Body of pancreas (tissue), 4 donors: ENCODE measurements around the gene FAM131C. TPM values are rescaled to one million over a fixed set of nuclear protein-coding genes. Genes with fewer than 3 reads are reported as not detected.

Experiments used
- ATAC-seq: fragments of 150-250 bp; one replicate; pipeline ENCODE4 v1.9.1; 2016
- DNase-seq, 4 donors: peaks; one replicate each; pipeline ENCODE4 v3.0.0-alpha.2; 2019
- H3K27ac ChIP-seq, 4 donors: fragments of 200-600 bp; sonication (generic); 1 replicate in 3 of 4; 2 replicates in 1 of 4; pipeline versions ENCODE4 v1.5.1 to v1.6.1; 2016 to 2019; ENCODE audit warnings: mild to moderate bottlenecking in 1 of 4, mixed read lengths in 1 of 4, moderate library complexity in 1 of 4
- H3K27me3 ChIP-seq, 2 donors: fragments of 200-600 bp; sonication (generic); one replicate each; pipeline ENCODE4 v1.6.0; 2016; ENCODE audit warnings: mild to moderate bottlenecking in 1 of 2
- H3K36me3 ChIP-seq, 2 donors: fragments of 200-600 bp; sonication (generic); replicated peaks in 1 of 2; 2 replicates each; pipeline ENCODE4 v1.5.1; 2016; ENCODE audit warnings: low read depth in 2 of 2; ENCODE audit not compliant: insufficient read depth in 1 of 2
- H3K4me1 ChIP-seq: fragments of 200-600 bp; sonication (generic); one replicate; pipeline ENCODE4 v1.6.0; 2016
- H3K4me3 ChIP-seq, 2 donors: fragments of 200-600 bp; sonication (generic); 1 replicate in 1 of 2; 2 replicates in 1 of 2; pipeline ENCODE4 v1.5.1; 2016 to 2019
- H3K9me3 ChIP-seq, 3 donors: fragments of 200-600 bp; sonication (generic); 1 replicate in 2 of 3; 2 replicates in 1 of 3; pipeline ENCODE4 v1.5.1; 2016
- POLR2A ChIP-seq, 3 donors: fragments of 450-650 bp; IDR thresholded peaks; one replicate each; pipeline ENCODE4 v1.6.1; 2016; ENCODE audit warnings: antibody characterized with exemption in 3 of 3, mild to moderate bottlenecking in 2 of 3
- WGBS, 2 donors: methylation state at CpG; one replicate each; pipeline ENCODE4 v1.1.5; 2017; 5-methylcytosine and 5-hydroxymethylcytosine counted together
- intact Hi-C: fragments of 100-400 bp; cut with DNase I; formaldehyde crosslinking; loops from one replicate; pipeline ENCODE4 v1.15.1; 2023
- total RNA-seq, 2 donors: library from RNA; depleted of rRNA; stranded (reverse); fragments of >200 nt; gene quantifications; one replicate each; pipeline ENCODE4 v1.1.0, GENCODE V29; 2016
- TF ChIP-seq, protein P1 (sequence below), 7 experiments: fragments of 450-650 bp in 4 of 7; fragments of 200-600 bp in 3 of 7; sonication (generic) in 3 of 7; IDR thresholded peaks; one replicate each; pipeline ENCODE4 v1.5.1; 2016 to 2019; ENCODE audit warnings: antibody characterized with exemption in 7 of 7

FAM131C gene
- total RNA-seq, 2 donors from 2014 or later: 4.2 TPM; not detected in 1

- Histone ChIP-seq H3K9me3 (no peaks in the 10 kb centered on the region), H3K27ac (peak overlapping the region in 2 of 4 donors; percentile 42 to 49), H3K4me3 (no peak overlapping the region), H3K4me1 (peaks cover 56% of the 10 kb centered on the region), H3K27me3 (no peaks in the 10 kb centered on the region), H3K36me3 (no peaks in the 10 kb centered on the region)
- no peak for ATAC-seq
- WGBS, 2 donors: 76 to 83% methylated on average over 9 to 18 of the region's 18 CpGs
- DNase-seq: peak in 2 of 4 donors; percentile 18 to 39
- TF ChIP-seq, protein P1, sequence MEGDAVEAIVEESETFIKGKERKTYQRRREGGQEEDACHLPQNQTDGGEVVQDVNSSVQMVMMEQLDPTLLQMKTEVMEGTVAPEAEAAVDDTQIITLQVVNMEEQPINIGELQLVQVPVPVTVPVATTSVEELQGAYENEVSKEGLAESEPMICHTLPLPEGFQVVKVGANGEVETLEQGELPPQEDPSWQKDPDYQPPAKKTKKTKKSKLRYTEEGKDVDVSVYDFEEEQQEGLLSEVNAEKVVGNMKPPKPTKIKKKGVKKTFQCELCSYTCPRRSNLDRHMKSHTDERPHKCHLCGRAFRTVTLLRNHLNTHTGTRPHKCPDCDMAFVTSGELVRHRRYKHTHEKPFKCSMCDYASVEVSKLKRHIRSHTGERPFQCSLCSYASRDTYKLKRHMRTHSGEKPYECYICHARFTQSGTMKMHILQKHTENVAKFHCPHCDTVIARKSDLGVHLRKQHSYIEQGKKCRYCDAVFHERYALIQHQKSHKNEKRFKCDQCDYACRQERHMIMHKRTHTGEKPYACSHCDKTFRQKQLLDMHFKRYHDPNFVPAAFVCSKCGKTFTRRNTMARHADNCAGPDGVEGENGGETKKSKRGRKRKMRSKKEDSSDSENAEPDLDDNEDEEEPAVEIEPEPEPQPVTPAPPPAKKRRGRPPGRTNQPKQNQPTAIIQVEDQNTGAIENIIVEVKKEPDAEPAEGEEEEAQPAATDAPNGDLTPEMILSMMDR (IDR thresholded peaks at IDR 0.05): no peak
- TF ChIP-seq POLR2A (IDR thresholded peaks at IDR 0.05): no peak
- intact Hi-C loops: no loop called here
These were observed 18.9 kb upstream of the FAM131C start for GRCh38 chr1:16092097-16092922.

DNA sequence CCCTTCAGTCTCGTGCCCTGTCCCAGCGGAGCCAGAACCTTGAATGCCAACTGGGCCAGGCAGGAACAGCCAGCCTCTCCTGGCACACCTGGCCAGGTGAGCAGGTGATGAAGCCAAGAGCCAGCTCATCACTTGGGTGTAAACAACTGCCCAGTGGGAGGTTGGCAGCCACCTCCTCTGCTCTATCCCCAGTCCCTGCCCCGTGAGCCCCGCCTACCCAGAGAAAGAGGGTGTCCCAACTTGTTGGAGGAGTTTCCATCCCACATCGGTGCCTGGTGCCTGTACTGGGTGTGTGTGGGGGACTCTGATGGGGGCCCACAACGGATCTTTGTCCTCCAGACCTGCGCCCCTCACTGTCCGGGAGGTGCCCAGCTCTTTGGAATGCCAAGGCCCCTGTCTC, 17.8 kb upstream of the FAM131C start:
- TF ChIP-seq POLR2A (IDR thresholded peaks at IDR 0.05): no peak
- TF ChIP-seq, protein P1 (IDR thresholded peaks at IDR 0.05): no peak
- DNase-seq (peak; percentile 62 to 95 (median 76)), ATAC-seq (peak; percentile 61)
- H3K4me1 ChIP-seq: peaks cover 56% of the 10 kb centered on the region
- H3K27me3 ChIP-seq: no peaks in the 10 kb centered on the region
- H3K9me3 ChIP-seq: no peaks in the 10 kb centered on the region
- intact Hi-C loops: no loop called here
- no peak overlapping the region for H3K4me3 ChIP-seq
- H3K27ac ChIP-seq: peak overlapping the region in 1 of 4 donors; percentile 1
- H3K36me3 ChIP-seq: no peaks in the 10 kb centered on the region
- WGBS, 2 donors: 37 to 100% methylated on average over 2 to 7 of the region's 8 CpGs

- H3K36me3 ChIP-seq: no peaks in the 10 kb centered on the region
- 85 to 96% methylated on average over 5 of the region's 5 CpGs for WGBS, 2 donors
- intact Hi-C loops: no loop called here
- no peak overlapping the region for H3K4me3 ChIP-seq
- no peak overlapping the region for H3K27ac ChIP-seq
- peak in 1 of 4 donors; percentile 5 for DNase-seq
- ATAC-seq: no peak
- peaks cover 46% of the 10 kb centered on the region for H3K4me1 ChIP-seq
- H3K9me3 ChIP-seq: no peaks in the 10 kb centered on the region
- TF ChIP-seq, protein P1 (IDR thresholded peaks at IDR 0.05): no peak
- no peak for TF ChIP-seq POLR2A (IDR thresholded peaks at IDR 0.05)
- H3K27me3 ChIP-seq: no peaks in the 10 kb centered on the region
These were observed 16.8 kb upstream of the FAM131C start for GRCh38 chr1:16090076-16090826.

GRCh38 chr1:16088996-16089395, 15.5 kb upstream of the FAM131C start:
- ATAC-seq: no peak
- intact Hi-C loops: no loop called here

More at GRCh38 chr1:16088996-16089395, 15.5 kb upstream of the FAM131C start:
- Histone ChIP-seq H3K4me3 (no peak overlapping the region), H3K27ac (no peak overlapping the region), H3K27me3 (no peaks in the 10 kb centered on the region), H3K4me1 (peaks cover 35% of the 10 kb centered on the region), H3K36me3 (no peaks in the 10 kb centered on the region), H3K9me3 (no peaks in the 10 kb centered on the region)
- DNase-seq: peak in 1 of 4 donors; percentile 9
- TF ChIP-seq, protein P1 (IDR thresholded peaks at IDR 0.05): no peak
- no peak for TF ChIP-seq POLR2A (IDR thresholded peaks at IDR 0.05)
- WGBS, 2 donors: 85 to 90% methylated on average over 7 to 9 of the region's 9 CpGs
